ENCODE measurements around the gene SMR3A.

Gene SMR3A

DNA sequence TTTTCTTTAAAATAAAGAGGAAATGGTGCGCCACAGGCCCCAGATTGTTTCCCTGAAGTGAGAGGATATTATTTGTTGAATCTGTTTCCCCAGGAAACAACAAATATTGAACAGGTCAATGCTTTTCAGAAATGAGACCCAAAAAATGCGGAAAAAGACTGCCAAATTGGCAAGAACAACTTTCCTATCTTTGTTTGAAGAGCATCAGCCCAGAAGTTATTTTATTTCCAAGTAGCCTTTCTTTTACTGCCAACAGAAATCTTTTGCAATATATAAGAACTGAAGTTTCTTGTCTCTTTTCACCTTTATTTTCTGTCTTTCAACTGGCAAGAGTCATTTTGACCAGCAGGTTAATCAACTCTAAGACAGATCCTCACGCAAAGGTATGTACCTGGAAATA is at the start of gene SMR3A:
SMR3A (plus strand) TSS at position 301 of the 400 bp plus-strand sequence. CDS start 1,356 bp downstream, outside the sequence.
- DNase-seq (ENCODE audit: low read depth in 2 of 2): no peak

DNA sequence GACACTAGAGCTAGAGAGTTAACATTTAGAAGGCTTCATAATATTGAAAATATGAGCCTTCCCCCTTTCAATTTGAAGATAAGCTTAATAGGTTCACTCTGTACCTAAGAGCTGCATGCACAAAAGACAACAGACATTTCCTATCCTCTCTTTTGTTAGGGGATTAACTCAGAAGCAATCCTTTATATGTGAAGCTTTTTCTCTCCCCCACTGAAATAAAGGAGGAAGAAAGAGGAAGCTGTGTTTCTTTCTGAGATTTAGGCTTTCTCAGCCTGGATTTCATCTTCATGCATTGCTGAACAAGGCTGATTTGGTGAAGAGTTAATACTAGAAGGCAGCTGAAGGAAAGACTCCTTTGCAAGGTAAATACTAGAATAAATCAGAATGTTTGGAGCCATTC is 46.8 kb upstream of the SMR3A start:
- no peak for DNase-seq (ENCODE audit: low read depth in 2 of 2)

DNA sequence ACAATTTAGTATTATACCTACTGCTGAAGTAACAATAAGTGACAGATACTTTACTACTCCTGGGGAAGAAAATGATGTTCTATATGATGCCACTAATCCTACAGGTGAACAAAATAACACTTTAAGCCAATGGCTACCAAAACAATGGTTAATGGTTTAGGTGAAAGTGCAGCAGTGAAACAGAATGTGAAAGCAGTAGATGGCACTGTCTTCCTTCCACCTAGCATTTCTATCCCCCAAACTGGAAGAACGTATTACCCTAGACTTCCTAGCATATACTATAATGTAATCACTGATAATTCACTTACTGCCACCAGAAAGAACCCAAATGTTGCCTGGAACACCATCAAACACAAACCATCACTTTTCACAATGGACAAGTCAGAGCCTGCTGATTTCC is 44.6 kb upstream of the SMR3A start:
- DNase-seq (ENCODE audit: low read depth in 2 of 2): no peak

DNA sequence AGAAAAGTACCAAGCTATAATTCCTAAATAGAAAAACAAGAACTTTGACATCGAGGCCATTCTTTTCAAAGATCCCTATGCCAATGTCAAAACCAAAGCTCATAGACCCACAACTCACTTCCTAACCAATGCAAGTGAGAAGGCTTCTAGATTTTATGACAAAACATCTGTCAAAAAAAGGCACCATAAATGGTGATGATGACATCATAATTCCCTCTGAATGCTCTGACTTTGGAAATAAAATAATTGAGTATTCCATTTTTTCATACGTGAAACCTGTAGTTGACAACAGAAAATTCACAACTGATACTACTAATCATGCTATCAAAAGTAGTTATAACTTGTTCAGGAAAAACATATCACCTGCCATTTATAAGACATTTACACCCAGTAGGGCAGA is 34.5 kb upstream of the SMR3A start:
- no peak for DNase-seq (ENCODE audit: low read depth in 2 of 2)

DNA sequence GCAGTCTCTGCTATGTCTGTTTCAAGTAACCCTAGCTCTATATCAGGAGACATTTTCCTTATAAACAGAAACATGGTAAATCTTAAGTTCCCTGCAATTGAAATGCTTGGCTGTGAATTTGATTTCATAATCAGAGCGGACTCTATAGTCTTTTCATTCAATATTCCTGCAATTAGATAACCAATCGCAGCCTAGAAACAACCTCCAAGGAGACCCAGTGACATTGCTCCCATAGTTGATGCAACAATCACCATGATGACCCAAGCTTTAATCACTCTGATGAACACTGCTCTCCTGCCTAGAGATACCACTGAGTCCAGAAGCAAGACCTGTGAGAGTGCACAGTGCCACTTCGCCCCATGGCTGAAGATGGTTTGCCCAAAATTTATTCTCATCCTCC is 25.9 kb upstream of the SMR3A start, which contains the start of gene CABS1:
CABS1 (plus strand) TSS at position 301 of the 400 bp plus-strand sequence; CDS start at position 360, 59 bp downstream.
- no peak for DNase-seq (ENCODE audit: low read depth in 2 of 2)

DNA sequence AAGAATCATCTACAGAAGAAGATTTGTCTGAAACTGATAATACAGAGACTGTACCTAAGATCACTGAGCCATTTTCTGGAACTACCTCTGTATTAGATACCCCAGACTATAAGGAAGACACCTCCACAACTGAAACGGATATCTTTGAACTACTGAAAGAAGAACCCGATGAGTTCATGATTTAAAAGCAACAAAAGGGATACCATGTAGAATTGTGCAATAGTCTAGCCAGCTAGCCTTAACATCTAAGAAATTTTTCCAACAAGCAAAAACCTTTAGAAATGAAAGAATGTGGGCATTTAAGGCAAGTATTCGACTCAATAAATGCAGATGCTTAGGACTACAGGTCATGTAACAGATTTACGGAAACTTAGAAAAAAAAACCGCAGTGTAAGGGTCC is 24.5 kb upstream of the SMR3A start:
- DNase-seq (ENCODE audit: low read depth in 2 of 2): no peak

DNA sequence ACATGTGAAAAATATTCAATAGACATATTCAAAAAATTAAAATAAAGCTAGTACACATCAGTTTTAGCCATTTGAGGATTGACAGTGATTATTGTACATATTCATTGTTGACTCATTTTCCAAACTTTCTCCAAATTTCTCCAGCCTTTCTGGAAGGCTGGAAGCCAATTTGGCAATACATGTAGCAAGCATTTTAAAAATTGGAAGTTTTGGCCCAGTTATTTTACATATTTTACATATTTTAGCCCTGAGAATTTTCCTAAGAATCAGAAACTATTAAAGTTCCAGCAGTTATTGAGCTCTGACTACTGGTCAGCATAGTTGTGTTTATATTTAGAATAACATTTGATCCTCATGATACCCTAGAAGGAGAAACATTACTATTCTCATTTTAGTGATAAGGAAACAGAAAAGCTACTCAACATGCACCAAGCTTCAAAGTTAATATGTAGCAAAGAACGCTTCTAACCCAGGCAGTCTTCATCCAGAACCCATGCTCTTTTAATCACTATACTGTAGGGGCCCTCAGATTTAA is 22.6 kb upstream of the SMR3A start:
- no peak for DNase-seq (ENCODE audit: low read depth in 2 of 2)

DNA sequence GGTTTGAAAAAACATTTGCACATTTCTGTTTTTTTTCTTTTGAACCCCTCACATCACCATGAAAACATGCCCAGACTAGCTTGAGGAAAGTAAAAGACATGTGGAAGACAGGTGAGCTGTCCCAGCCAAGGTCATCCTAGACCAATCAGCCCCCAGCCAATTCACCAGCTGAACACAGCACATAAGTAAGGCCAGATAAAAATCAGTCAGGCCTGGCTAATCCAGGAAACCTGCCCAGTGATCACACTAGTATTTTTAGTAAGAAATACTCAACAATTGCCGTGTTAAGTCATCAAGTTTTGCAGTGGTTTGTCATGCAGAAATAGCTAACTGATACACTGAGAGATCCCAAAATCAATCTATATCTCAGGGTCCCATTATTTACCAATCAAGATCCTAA is 4.4 kb upstream of the SMR3A start:
- no peak for DNase-seq (ENCODE audit: low read depth in 2 of 2)

DNA sequence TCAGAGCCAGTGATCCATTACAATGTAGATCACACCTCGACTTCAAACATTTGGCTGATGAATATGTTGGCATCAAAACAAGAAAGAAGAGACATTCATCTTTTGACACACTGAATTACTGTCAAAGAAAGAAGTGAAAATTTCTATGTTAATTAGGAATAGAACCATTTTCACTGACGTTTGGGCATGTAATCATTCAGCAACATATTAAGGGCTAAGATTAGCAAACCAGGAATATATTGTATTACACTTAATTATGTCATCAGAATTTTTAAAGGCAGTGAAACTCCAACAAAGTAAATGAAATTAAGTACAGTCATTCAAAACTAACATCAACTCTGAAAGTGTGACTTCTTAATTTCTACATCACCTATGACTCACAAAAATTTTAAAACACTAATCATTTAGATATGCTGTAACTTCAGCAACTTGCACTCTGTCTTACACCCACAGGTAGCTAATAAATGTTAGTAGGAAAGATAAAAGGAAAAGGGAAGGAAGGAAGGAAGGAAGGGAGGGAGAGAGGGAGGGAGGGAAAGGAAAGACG is 1.4 kb upstream of the SMR3A start:
- no peak for DNase-seq (ENCODE audit: low read depth in 2 of 2)

DNA sequence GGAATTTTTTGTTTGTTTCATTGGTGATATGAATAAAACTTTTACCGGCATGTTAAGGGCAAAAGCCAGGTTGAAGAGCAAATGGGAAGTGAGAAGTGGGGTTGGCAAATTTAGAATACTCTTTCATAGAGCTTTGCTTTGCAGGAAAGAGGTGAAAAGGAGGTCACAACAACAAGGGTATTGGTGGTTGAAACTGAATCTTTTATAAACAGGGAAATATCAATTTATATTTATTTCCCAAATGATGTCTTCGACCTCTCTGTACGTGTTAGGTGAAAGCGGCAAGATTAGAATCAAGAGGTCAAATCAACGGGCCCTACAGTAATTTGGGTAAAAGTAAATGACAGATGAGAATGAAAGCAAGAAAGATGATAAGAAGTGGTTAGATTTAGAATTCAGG is 3.4 kb downstream of the SMR3A start:
- DNase-seq (ENCODE audit: low read depth in 2 of 2): no peak

DNA sequence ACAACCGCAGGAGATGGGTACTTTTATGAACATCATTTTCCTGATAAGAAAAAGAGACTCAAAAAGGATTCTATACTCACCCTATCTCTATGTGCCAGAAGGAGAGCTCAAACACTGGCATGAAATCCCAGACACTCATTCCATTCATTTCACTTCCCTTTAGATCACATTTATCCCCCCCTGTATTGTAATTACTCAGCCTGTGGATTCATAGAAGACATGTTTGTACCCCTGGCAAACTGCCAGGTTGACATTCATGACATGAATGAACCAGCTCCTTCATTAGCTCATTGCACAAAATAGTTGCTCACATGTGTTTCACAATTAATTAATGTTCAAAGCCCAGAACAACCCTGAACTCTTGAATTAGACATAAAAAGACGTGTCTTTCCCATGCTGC is 4.9 kb downstream of the SMR3A start:
- DNase-seq (ENCODE audit: low read depth in 2 of 2): no peak

DNA sequence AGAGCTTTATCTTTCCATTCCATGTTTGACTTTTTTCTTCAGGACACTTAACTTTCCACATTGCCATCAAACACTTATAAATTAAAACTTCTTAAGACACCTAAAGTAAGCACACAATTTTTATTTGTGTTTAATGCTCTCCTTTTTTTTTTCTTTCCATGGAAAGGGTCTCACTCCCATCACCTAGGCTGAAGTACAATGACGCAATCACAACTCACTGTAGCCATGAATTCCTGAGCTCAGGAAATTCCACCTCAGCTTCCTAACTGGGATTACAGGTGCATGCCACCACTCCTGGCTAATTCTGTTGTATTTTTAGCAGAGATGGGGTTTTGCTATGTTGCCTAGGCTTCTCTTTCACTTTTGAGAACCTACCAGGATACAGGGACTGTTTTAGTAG is 7.3 kb downstream of the SMR3A start:
- DNase-seq (ENCODE audit: low read depth in 2 of 2): no peak

DNA sequence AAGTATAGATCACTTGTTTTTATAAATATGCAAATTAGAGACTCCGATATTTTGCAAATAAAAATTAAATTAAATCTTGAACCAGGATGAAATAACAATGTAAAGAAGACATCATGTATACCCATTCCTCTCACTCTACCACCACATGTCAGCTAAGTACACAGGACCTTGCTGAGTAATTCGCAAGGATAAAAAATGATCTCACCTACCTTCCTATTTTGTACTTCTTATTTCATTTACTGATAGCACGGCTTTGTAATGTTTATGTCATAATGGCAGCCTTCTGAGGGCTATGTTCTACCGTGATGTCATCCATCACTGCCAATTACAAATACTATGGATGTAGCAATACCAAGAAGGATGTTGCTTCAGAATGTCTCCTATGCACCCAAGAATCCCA is 11.4 kb downstream of the SMR3A start:
- no peak for DNase-seq (ENCODE audit: low read depth in 2 of 2)

DNA sequence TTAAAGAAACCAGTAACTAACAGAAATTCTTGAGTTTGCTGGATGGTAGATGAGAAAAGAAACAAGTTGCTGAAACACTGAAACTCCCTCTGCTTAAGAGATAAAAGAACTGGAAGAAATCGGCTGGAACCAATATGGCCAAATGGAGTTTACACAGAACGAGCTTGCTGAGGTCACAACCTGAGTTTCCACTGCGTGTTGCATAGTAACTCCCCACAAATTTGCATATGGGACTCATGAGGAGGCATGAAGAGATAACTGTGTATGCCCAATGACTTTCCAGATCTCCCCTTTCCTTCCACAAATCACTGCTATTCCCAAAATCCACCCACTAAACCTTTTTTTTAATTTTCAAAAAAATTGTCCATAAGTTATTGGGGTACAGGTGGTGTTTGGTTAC is 12.2 kb downstream of the SMR3A start:
- DNase-seq (ENCODE audit: low read depth in 2 of 2): no peak

DNA sequence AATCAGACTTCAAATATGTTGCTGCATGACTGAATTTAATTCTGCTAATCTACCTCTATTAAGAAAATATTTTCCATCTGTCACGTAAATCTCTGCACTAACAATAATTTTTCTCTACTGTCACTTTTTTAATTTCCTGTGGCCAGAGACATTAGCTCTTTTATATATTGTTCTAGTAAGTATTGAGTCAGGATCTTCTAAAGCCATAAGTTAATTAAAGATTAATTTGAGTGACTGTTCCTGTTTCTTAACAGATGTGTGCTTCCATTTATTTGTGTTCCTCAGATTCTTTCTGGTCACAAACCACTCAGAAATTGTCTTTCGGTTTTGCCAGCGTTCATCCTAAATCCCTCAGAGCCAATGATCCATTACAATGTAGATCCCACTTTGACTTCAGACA is 20.0 kb downstream of the SMR3A start:
- DNase-seq (ENCODE audit: low read depth in 2 of 2): no peak

DNA sequence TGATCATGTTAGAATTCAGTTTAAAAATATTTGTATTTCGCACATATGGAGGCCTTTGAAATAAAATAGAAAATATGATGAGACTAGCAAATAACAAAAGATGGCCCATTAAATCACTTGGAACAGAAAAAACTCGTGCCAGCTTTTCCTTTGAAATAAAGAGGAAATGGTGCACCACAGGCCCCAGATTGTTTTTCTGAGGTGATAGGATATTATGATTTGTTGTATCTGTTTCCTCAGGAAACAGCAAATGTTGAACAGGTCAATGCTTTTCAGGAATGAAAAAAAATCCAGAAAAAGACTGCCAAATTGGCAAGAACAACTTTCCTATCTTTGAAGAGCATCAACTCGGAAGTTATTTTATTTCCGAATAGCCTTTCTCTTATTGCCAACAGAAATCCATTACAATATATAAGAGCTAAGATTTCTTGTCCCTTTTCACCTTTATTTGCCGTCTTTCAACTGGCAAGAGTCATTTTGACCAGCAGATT is 22.2 kb downstream of the SMR3A start, which contains the start of gene SMR3B:
SMR3B (plus strand) TSS at position 441 of the 491 bp plus-strand sequence. CDS start 1,380 bp downstream, outside the sequence.
- DNase-seq (ENCODE audit: low read depth in 2 of 2): no peak

DNA sequence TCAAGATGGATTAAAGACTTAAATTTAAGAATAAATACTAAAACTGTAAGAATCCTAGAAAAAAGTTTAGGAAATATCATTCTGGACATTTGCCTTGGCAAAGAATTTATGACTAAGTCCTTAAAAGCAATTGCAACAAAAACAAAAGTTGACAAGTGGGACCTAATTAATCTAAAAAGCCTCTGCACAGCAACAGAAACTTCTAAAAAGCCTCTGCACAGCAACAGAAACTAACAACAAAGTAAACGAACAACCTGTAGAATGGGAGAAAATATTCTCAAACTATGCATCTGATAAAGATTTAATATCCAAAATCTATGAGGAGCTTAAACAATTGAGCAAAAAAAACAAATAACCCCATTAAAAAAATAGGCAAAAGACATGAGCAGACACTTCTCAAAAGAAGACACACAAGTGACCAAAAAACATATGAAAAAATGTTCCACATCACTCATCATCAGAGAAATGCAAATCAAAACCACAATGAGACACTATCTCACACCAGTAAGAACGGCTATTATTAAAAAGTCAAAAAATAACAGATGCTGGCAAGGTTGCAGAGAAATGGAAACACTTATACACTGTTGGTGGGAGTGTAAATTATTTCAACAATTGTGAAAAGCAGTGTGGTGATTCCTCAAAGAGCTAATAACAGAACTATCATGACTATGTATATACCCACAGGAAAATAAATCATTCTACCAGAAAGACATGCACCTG is 31.7 kb downstream of the SMR3A start:
- no peak for DNase-seq (ENCODE audit: low read depth in 2 of 2)

DNA sequence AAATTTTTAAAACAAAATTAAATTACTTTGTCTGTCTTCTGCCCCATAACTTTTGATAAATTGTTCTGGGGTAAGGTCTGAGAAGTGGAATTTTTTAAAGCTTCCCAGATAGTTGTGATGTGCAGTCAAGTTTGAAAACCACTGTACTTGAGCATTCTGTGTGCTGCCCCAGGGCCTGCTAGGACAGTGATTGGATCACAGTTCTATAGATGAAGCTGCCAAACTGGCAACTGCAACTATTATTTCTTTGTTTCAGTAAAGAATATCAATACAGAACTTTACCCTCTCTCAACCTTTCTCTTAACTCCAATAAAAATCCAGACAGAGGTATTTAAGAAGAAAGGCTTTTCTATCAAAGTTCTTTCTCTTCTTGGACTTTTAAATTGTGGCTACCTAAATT is 37.0 kb downstream of the SMR3A start, which contains the start of gene OPRPN:
OPRPN (plus strand) TSS at position 361 of the 400 bp plus-strand sequence. CDS start 1,346 bp downstream, outside the sequence.
- DNase-seq (ENCODE audit: low read depth in 2 of 2): no peak

DNA sequence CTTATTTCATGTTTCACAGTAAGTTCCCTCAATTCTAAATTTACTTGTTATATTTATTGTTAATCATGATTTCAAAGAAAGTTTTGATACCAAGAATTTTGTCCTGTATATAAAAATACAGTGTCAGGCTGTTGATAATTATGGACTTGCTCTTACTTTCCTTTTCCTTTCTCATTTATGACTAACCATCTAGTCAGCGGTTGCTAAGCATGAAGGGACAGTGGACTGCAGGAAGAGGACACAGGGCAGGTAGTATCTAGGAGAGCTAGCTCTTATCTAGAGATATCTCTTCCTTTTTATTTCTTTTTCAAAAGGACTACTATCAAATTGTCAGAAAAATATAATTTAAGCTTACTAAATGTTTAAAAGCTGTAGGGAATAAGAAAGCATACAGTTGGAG is 38.8 kb downstream of the SMR3A start:
- DNase-seq (ENCODE audit: low read depth in 2 of 2): no peak

DNA sequence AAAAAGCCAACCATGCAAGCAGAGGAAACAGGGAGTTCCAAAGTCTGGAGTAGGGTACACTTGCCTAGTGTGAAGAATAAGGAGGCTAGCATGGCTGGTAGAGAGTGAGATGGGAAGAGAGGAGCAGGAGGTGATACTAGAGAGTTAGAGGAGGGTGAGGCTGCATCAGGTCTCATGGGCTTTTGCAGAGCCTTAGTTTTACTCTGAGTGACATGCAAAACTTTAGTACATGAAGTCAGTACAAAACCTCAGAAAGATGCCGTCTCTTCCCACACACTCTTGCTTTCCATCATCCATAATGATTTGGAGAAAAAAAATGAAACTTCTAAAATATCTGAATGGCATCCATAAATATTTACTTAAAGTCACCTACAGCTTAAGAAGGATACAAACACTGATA is 42.2 kb downstream of the SMR3A start:
- no peak for DNase-seq (ENCODE audit: low read depth in 2 of 2)

DNA sequence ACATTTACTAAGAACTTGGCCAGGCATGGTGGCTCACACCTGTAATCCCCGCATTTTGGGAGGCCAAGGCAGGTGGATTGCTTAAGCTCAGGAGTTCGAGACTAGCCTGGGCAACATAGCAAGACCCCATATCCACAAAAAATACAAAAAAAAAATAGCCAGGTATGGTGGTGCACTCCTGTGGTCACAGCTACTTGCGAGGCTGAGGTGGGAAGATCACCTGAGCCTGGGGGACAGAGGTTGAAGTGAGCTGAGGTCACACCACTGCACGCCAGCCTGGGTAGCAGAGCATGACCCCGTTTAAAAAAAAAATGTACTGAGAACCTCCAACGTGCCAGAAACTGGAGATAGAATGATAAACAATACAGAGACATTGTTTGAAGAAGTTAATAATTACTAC is 45.2 kb downstream of the SMR3A start:
- DNase-seq (ENCODE audit: low read depth in 2 of 2): no peak

Measured in stimulated activated CD8-positive, alpha-beta memory T cell treated with anti-CD3 and anti-CD28 coated beads, Interleukin-15, amount 100 ng/mL, for 4 hours (primary cell).